PC-9 (cell line): ENCODE measurements around the gene ANKRD6. TPM values are rescaled to one million over a fixed set of nuclear protein-coding genes. Genes with fewer than 3 reads are reported as not detected.
A peak's percentile ranks its signal among the peaks of the same experiment; 100 is the strongest.
"Not testable (repeated sequence)": the region's sequence is repeated elsewhere in the genome, so short reads cannot be mapped to it uniquely, and the experiment has no call there.

Source experiments
- BruUV-seq: library from RNA; stranded (reverse); fragments of 400-500 nt; replicated peaks from 2 replicates; lab custom pipeline; 2021; lab: Mats Ljungman, UMichigan
- CTCF ChIA-PET: fragments of 300-600 bp; sonication (Branson Sonifier 250); formaldehyde crosslinking; loops from one replicate; lab custom pipeline; 2022; ENCODE audit warnings: antibody characterized with exemption; lab: Charles Lee
- POLR2A ChIA-PET: fragments of 300-600 bp; sonication (Branson Sonifier 250); formaldehyde crosslinking; loops from one replicate; lab custom pipeline; 2022; ENCODE audit warnings: antibody characterized with exemption; ENCODE audit not compliant: unreplicated experiment; lab: Charles Lee
- DNase-seq, 2 experiments: peaks; one replicate each; pipeline versions ENCODE4 v3.0.0 to v3.0.0-alpha.2; 2015 to 2022; ENCODE audit warnings: mixed read lengths in 1 of 2
- H2AFZ ChIP-seq: fragments of 200-600 bp; sonication (generic); 2 replicates; pipeline ENCODE4 v1.8.1; 2017; ENCODE audit warnings: antibody characterized with exemption
- H3F3A ChIP-seq: fragments of 200-600 bp; sonication (generic); 2 replicates; pipeline ENCODE4 v1.8.1; 2017; ENCODE audit warnings: antibody characterized with exemption, mild to moderate bottlenecking, low read depth; ENCODE audit not compliant: insufficient read depth
- H3K27ac ChIP-seq: fragments of 200-600 bp; sonication (generic); 2 replicates; pipeline ENCODE4 v1.6.1; 2016; ENCODE audit warnings: mixed run types
- H3K27me3 ChIP-seq: fragments of 200-600 bp; sonication (generic); 2 replicates; pipeline ENCODE4 v1.6.1; 2016; ENCODE audit warnings: low read depth, mixed run types; ENCODE audit not compliant: insufficient read depth
- H3K36me3 ChIP-seq: fragments of 200-600 bp; sonication (generic); 2 replicates; pipeline ENCODE4 v1.6.1; 2016; ENCODE audit warnings: low read depth, mixed run types
- H3K4me1 ChIP-seq: fragments of 200-600 bp; sonication (generic); replicated peaks from 2 replicates; pipeline ENCODE4 v1.6.1; 2016; ENCODE audit warnings: mixed run types; ENCODE audit not compliant: insufficient read depth
- H3K4me2 ChIP-seq: fragments of 200-600 bp; sonication (generic); 2 replicates; pipeline ENCODE4 v1.6.1; 2017; ENCODE audit warnings: mixed run types
- H3K4me3 ChIP-seq: fragments of 200-600 bp; sonication (generic); 2 replicates; pipeline ENCODE4 v1.6.1; 2016; ENCODE audit warnings: mixed run types
- H3K79me2 ChIP-seq: fragments of 200-600 bp; sonication (generic); 2 replicates; pipeline ENCODE4 v1.6.1; 2017; ENCODE audit warnings: low read depth, mixed run types
- H3K9me2 ChIP-seq: fragments of 200-600 bp; sonication (generic); 2 replicates; pipeline ENCODE4 v1.8.1; 2017; ENCODE audit warnings: mild to moderate bottlenecking; ENCODE audit not compliant: insufficient read depth
- H3K9me3 ChIP-seq: fragments of 200-600 bp; sonication (generic); 2 replicates; pipeline ENCODE4 v1.8.1; 2016; ENCODE audit warnings: low read depth; ENCODE audit not compliant: insufficient read depth
- H4K20me1 ChIP-seq: fragments of 200-600 bp; sonication (generic); 2 replicates; pipeline ENCODE4 v1.8.1; 2017; ENCODE audit not compliant: insufficient read depth
- CTCF ChIP-seq: fragments of 200-600 bp; sonication (generic); conservative IDR thresholded peaks from 2 replicates; pipeline ENCODE4 v1.6.1; 2017; ENCODE audit warnings: mixed run types, antibody characterized with exemption, mild to moderate bottlenecking, moderate library complexity
- EZH2 ChIP-seq: fragments of 200-600 bp; sonication (generic); IDR thresholded peaks from 2 replicates; pipeline ENCODE4 v1.8.0; 2017; ENCODE audit warnings: antibody characterized with exemption, low read depth
- intact Hi-C: fragments of 100-400 bp; cut with micrococcal nuclease; formaldehyde crosslinking; loops from one replicate; pipeline ENCODE4 v1.10.0; 2022; ENCODE audit not compliant: unreplicated experiment
- total RNA-seq: library from RNA; stranded (reverse); gene quantifications from 2 replicates; pipeline ENCODE4 v1.2.3, GENCODE V29; 2021

ANKRD6 gene
- total RNA-seq, 1 experiment from 2014 or later: 1.8 TPM

- no peak for DNase-seq
- intact Hi-C loops: no loop called here
- Histone ChIP-seq H3K9me3 (no peaks in the 10 kb centered on the region), H2AFZ (peak overlapping the region; percentile 84), H3K4me1 (peaks cover 13% of the 10 kb centered on the region; the same call in 1 of the 2 replicates), H3F3A (peaks cover 6% of the 10 kb centered on the region; the same call in 1 of the 2 replicates), H3K79me2 (peaks cover 17% of the 10 kb centered on the region), H3K4me2 (peak overlapping the region; percentile 99), H3K4me3 (peak overlapping the region; percentile 93), H3K27me3 (no peaks in the 10 kb centered on the region), H3K27ac (peak overlapping the region; percentile 59), H4K20me1 (no peaks in the 10 kb centered on the region), H3K36me3 (no peaks in the 10 kb centered on the region; the same call in 1 of the 2 replicates), H3K9me2 (no peaks in the 10 kb centered on the region)
- no peak for TF ChIP-seq EZH2
- TF ChIP-seq CTCF: no peak
- BruUV-seq: TSS peak; percentile 56
- CTCF ChIA-PET: interaction anchor here (1.2 kb wide), 1 partner anchor 182 kb away, joined by 5 read pairs; no protein-coding TSS in a partner anchor
- POLR2A ChIA-PET: interaction anchor here (0.5 to 1.3 kb wide), 3 partner anchors 340 to 686 kb away, joined by 5 to 7 read pairs (median 6); no protein-coding TSS in a partner anchor
These were observed 205.0 kb downstream of the ANKRD6 start for GRCh38 chr6:89637960-89638319.

- Histone ChIP-seq H3K9me3 (no peaks in the 10 kb centered on the region), H3K79me2 (peaks cover 17% of the 10 kb centered on the region), H3K4me1 (peaks cover 13% of the 10 kb centered on the region; the same call in 1 of the 2 replicates), H2AFZ (peak within 1 kb of the TSS; percentile 84), H3K27ac (peak within 1 kb of the TSS; percentile 59), H3F3A (peaks cover 6% of the 10 kb centered on the region; the same call in 1 of the 2 replicates), H3K27me3 (no peaks in the 10 kb centered on the region), H3K36me3 (no peaks in the 10 kb centered on the region; the same call in 1 of the 2 replicates), H3K9me2 (no peaks in the 10 kb centered on the region), H3K4me2 (peak within 1 kb of the TSS; percentile 99), H4K20me1 (no peaks in the 10 kb centered on the region), H3K4me3 (peak within 1 kb of the TSS; percentile 93)
- ChIA-PET POLR2A (interaction anchor here (0.5 to 1.3 kb wide), 7 partner anchors 181 to 1915 kb away, joined by 3 to 13 read pairs (median 5); partner anchors contain the start of gene MDN1), CTCF (interaction anchor here (1.2 kb wide), 1 partner anchor 182 kb away, joined by 5 read pairs; no protein-coding TSS in a partner anchor)
- peak; percentile 78 to 93 for DNase-seq
- TF ChIP-seq EZH2 (no peak), CTCF (no peak)
- BruUV-seq: TSS peak; percentile 64
- intact Hi-C loops: no loop called here
These were observed 205.6 kb downstream of the ANKRD6 start, which contains the start of gene LYRM2 for GRCh38 chr6:89638320-89639195. Gene LYRM2 (minus strand): TSS chr6:89638747. CDS start chr6:89638716, 31 bp downstream.

GRCh38 chr6:89640804-89641203 is 207.9 kb downstream of the ANKRD6 start:
- Histone ChIP-seq H2AFZ (no peak overlapping the region), H3F3A (peaks cover 6% of the 10 kb centered on the region; the same call in 1 of the 2 replicates), H3K4me3 (no peak overlapping the region), H3K27me3 (no peaks in the 10 kb centered on the region), H3K27ac (no peak overlapping the region), H3K4me1 (peaks cover 20% of the 10 kb centered on the region), H4K20me1 (no peaks in the 10 kb centered on the region), H3K36me3 (no peaks in the 10 kb centered on the region; the same call in 1 of the 2 replicates), H3K4me2 (no peak overlapping the region), H3K79me2 (peaks cover 17% of the 10 kb centered on the region), H3K9me3 (no peaks in the 10 kb centered on the region), H3K9me2 (no peaks in the 10 kb centered on the region)
- CTCF ChIA-PET: no interaction called here
- intact Hi-C loops: no loop called here
- BruUV-seq: no TSS peak
- POLR2A ChIA-PET: no interaction called here
- DNase-seq: no peak
- TF ChIP-seq CTCF (no peak), EZH2 (no peak)

GRCh38 chr6:89641581-89641980 is 208.6 kb downstream of the ANKRD6 start:
- intact Hi-C loops, CTCF ChIA-PET, BruUV-seq: not testable (repeated sequence)

More at GRCh38 chr6:89641581-89641980, 208.6 kb downstream of the ANKRD6 start:
- DNase-seq, H2AFZ ChIP-seq, H3K4me2 ChIP-seq, H3K27me3 ChIP-seq, H3K9me2 ChIP-seq, H3K36me3 ChIP-seq, H3K9me3 ChIP-seq, POLR2A ChIA-PET, H4K20me1 ChIP-seq, H3K27ac ChIP-seq, H3F3A ChIP-seq, H3K4me3 ChIP-seq: not testable (repeated sequence)
- peaks cover 20% of the 10 kb centered on the region for H3K4me1 ChIP-seq
- H3K79me2 ChIP-seq: peaks cover 17% of the 10 kb centered on the region
